C4-2B (cell line): Measurements from ENCODE around the gene CLSTN2.

ENCODE experiments used
- H3K27ac ChIP-seq: fragments of 450-650 bp; 2 replicates; pipeline ENCODE4 v1.5.1; 2017
- CTCF ChIP-seq: fragments of 450-650 bp; conservative IDR thresholded peaks from 2 replicates; pipeline ENCODE4 v1.5.1; 2017; ENCODE audit warnings: mild to moderate bottlenecking
- ZFX ChIP-seq: fragments of 450-650 bp; IDR thresholded peaks from 2 replicates; pipeline ENCODE4 v1.6.1; 2017

CLSTN2 gene

GRCh38 chr3:140563206-140563760 lies 628.3 kb downstream of the CLSTN2 start:
- TF ChIP-seq ZFX (no peak), CTCF (no peak)
- H3K27ac ChIP-seq = no peak overlapping the region

- H3K27ac ChIP-seq = no peak overlapping the region
- TF ChIP-seq CTCF (no peak), ZFX (no peak)
Observed at GRCh38 chr3:140568131-140568530, 633.1 kb downstream of the CLSTN2 start.

GRCh38 chr3:140568842-140569520 lies 634.0 kb downstream of the CLSTN2 start:
- peak overlapping the region; percentile 0; the same call in 1 of the 2 replicates for H3K27ac ChIP-seq
- no peak for TF ChIP-seq CTCF
- no peak for TF ChIP-seq ZFX

- no peak for TF ChIP-seq CTCF
- TF ChIP-seq ZFX = no peak
- no peak overlapping the region for H3K27ac ChIP-seq
Observed at GRCh38 chr3:140570602-140571001, 635.6 kb downstream of the CLSTN2 start.

GRCh38 chr3:140571836-140572235 lies 636.9 kb downstream of the CLSTN2 start:
- no peak overlapping the region for H3K27ac ChIP-seq
- TF ChIP-seq CTCF = no peak
- TF ChIP-seq ZFX = no peak

- TF ChIP-seq CTCF (no peak), ZFX (no peak)
Observed at GRCh38 chr3:140572334-140572733, 637.3 kb downstream of the CLSTN2 start.

GRCh38 chr3:140573011-140573410 lies 638.0 kb downstream of the CLSTN2 start:
- TF ChIP-seq ZFX = no peak
- TF ChIP-seq CTCF = no peak
- no peak overlapping the region for H3K27ac ChIP-seq

More at GRCh38 chr3:140572334-140572733, 637.3 kb downstream of the CLSTN2 start:
- no peak overlapping the region for H3K27ac ChIP-seq
